HG02588 (cell line): ENCODE data around the gene UCK1.

Source experiments
- ATAC-seq: cut with Tn5 transposase; IDR thresholded peaks from one replicate; pipeline ENCODE4 v1.9.1; 2021; ENCODE audit warnings: mild to moderate bottlenecking, moderate library complexity; ENCODE audit not compliant: unreplicated experiment

The UCK1 gene

DNA sequence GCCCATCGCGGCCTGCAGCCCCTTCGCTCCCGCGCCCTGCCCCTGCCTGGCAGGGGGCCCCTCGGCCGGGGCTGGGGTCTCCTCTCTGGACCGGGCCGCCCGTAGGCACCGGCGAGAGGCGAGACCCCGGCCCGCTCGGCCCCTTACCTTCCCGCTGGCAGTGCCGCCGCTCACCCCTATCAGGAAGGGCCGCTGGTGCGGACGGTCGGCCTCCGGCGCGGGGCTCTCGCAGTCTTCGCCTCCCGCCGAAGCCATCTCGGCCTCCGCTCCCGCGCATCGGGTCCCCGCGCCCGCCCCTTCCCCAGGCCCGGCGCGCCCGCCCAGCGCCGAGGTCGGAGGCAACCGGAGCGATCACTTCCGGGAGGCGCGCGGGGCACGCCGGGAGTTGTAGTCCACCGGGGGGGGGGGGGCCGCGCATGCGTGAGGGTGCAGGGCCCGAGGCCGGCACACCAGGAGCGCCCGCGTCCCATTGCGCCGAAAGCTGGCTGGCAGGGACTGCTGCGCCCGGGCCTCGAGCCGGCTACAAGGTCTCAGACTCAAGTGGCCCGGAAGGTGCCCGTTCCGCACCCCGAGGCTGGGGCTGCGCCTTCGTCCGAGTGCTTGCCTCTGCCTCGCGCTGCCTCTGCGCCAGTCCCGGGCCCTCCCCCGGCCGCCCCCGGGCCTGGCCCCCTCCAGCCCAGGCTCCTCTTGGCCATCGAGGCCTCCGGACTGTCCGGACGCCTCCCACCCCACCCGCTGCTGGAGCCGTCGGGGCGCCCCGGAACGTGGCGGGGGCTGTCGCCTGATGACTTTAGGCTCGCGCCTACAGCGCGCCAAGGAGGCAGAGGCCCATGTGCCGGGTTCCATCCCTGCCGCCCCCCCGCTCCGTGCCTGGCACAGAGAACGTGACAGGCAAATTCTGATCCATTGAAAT, at the start of gene UCK1:
Gene UCK1 (minus strand): TSS at position 344 of the 913 bp plus-strand sequence. CDS start 89 bp downstream, at position 255.
- peak; percentile 82 for ATAC-seq

DNA sequence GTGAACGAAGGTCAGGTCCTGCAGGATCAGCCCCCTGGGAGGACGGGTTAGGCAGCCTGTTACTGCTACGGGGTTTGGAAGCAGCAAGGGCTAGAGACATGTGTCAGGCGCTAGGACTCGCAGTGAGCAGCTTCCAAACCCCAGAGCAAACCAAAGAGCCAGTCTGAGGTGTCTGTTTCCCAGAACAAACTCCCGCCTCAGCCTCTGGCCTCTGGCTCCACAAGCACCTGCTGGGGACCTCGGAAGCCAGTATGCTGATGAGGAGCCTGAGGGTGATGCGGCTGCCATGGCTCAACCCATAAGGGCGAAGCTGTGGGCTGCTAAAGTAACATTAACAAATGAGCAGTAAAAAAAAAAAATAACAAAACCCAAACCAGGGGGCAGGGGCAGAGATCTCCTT, 49.3 kb upstream of the UCK1 start:
- ATAC-seq: no peak

- no peak for ATAC-seq
These were observed 48.7 kb upstream of the UCK1 start for GRCh38 chr9:131579789-131580211.

DNA sequence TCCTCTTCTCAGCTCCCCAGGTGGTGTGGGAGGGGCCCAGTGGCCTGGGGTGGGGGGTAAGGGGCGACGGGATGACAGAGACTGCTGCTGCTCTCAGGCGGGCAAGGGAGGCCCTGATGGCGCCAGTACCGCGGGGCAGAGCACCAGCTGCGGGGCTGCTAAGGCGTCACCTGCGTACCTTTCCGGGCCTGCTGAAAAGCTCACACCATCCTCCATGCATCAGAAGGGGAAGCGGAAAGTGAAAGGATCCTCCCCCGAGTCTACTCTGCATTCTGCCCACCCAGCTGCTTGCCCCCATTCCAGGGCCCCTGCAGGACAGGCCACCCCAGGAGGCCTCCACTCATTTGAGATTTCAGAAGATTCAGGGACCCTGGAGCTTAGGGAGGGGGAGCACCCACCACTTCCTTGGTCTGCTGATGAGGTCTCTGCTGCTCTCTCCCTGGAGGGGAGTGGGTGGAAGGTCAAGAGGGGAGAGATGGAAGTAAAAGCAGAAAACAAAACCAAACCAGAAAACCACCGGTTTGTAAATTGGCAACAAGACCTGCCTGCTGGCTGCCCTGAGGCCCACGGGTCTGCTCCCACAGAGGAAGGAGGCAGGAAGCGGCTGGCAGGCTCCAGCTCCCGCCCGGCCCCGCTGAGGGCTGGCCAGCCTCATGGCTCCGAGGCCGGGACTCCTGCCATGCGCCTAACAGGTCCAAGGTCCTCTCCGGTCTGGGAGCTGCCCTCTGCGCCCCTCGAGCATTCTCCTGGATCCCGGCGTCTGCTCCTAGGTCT, 47.9 kb upstream of the UCK1 start:
- ATAC-seq: peak; percentile 50

- ATAC-seq: no peak
These were observed 47.0 kb upstream of the UCK1 start for GRCh38 chr9:131578021-131578420.

DNA sequence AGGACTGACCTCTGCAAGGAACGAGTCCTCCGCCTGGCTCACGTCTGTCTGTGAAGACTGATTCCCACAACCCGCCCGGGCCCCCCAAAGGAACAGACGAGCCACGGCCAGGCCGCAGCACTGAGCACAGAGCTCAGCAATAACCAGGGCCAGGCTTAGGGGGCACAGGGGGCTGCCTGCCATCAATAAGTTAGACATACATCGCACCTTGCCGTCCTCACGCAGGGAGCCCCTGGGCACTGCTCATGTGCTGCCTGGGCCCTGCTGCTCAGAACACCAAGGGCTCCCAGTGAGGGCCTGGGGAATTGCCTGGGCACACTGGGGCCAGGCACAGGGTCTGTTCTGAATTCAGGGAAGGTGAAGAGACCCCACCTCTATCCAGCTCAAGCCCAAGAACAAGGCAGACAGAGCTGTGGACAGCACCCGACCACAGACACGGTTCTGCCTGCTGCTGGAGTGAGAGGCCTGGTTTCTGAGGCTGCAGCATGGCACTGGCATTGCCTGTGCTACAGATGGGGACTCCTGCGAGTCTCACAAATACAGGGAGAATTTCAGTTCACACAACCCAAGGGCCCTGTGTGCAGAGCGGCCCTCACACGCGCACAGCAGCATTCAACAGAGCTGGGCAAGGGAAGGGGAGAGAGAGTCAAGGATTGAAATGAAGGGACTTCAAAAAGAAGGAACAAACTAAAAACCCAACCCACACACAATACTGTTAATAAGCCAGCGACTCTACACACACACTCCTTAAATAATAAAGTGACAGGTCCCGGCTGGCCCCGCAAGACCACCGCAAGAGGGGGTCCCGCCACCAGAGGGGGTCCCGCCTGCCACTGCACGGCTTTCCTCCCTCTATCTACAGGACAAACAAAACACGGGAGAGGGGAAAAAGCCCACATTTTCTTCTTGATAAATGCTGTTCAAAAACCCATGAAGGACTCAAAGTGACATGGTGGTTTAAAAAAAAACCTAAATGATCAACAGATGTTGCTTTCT, 46.2 kb upstream of the UCK1 start:
- no peak for ATAC-seq

DNA sequence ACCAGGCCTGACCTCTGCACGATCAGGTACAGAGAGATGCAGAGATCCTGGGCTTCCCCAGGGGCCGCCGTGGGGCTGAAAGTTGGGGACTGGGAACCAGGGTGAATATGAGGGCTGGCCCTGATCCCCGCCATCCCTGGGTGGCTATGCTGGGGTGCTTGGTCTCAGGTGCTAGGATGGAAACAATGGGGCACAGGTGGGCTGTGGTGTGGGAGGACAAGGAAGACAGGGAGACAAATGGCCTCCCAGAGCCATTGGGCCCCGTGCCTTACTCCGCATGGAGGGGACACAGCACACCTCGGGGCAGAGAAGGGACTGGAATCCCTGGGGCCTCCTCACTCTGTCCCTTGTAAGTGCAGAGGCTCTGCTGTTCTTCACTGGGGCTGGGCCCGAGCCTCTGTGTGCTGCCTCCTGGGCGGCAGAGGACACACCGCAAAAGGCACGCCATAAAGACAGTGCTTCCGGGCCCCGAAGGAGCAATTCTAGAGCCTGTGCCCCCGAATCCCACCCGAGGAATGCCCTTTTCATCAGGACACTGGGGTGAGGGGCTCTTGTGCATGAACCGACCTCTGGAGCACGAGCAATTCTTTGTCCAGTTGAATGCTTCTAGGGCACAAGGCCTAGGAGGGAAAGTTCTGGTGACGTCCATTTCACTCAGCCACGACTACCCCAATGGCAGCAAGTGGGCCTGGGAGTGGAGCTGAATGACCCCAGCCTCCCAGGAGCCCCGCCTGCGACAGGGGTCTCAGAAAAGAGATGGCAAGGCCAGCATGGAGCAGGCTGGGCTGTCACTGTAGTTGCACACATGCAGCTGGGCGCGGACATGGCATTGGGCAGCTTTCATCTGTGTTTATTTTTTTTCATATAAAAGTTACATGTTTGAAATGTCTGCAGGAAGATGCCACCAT, 45.1 kb upstream of the UCK1 start:
- no peak for ATAC-seq

GRCh38 chr9:131574730-131575640, 43.9 kb upstream of the UCK1 start:
- ATAC-seq: no peak

GRCh38 chr9:131567910-131568309, 36.8 kb upstream of the UCK1 start:
- no peak for ATAC-seq

DNA sequence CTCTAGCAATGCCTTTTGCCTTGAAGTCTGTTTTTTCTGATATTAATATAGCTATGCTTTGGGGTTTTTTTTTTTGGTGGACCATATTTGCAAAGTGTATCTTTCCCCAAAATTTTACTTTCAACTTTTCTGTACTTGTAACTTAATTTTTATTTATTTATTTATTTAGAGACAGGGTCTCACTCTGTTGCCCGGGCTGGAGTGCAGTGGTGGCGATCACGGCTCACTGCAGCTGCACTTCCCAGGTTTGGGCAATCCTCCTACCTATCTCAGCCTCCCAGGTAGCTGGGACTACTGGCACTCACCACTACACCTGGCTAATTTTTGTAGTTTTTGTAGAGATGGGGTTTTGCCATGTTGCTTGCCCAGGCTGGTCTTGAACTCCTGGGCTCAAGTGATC, 35.1 kb upstream of the UCK1 start:
- ATAC-seq: no peak

DNA sequence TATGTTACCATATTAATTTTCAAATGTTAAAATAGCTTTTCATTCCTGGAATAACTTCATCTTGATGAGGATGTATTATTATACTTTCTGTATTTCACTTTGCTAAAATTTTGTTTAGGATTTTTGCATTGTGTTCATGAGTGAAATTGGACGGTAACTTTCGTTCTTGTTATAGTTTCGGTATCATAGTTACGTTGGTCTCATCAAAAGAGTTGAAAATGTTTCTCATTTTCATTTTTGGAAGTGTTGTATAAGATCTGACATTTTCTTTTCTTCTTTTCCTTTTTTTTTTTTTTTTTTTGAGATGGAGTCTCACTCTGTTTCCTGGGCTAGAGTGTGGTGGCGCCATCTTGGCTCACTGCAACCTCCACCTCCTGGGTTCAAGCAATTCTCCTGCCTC, 34.3 kb upstream of the UCK1 start:
- ATAC-seq: no peak

- no peak for ATAC-seq
These were observed 31.2 kb upstream of the UCK1 start for GRCh38 chr9:131562032-131562959.

- ATAC-seq: no peak
These were observed 28.4 kb upstream of the UCK1 start for GRCh38 chr9:131559421-131560000.

DNA sequence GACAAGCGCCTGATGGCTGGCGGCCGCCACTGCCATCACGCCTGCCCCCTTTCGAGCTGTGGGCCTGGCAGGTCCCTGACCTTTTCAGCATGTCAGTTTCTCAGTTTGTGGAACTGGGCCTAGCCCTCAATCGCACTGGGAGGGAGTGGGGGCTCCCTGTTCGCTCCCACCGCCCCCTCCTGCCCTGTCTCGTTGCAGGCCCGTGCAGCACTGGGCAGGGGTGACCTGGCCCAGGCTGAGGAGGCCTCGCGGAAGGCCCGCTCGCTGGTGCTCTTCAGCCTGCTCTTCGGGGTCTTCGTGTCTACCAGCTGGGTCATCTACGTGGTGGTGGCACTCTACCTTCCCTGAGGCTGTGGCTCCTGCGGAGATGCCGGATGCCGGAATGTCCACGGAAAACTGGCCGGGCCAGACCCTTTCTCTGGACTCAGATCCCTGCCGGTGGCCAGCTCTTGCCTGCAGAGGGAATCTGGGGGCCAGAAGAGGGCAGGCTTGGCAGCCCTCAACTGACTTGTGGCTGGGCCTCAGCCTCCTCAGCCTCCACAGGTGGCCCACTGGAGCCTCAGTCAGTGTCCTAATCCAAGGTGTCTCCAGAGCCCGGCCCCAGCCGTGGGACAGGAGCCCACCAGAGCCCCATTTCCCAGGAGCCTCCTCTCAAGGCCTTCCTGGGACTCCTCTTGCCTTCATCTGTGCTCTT, 26.9 kb upstream of the UCK1 start:
- no peak for ATAC-seq

DNA sequence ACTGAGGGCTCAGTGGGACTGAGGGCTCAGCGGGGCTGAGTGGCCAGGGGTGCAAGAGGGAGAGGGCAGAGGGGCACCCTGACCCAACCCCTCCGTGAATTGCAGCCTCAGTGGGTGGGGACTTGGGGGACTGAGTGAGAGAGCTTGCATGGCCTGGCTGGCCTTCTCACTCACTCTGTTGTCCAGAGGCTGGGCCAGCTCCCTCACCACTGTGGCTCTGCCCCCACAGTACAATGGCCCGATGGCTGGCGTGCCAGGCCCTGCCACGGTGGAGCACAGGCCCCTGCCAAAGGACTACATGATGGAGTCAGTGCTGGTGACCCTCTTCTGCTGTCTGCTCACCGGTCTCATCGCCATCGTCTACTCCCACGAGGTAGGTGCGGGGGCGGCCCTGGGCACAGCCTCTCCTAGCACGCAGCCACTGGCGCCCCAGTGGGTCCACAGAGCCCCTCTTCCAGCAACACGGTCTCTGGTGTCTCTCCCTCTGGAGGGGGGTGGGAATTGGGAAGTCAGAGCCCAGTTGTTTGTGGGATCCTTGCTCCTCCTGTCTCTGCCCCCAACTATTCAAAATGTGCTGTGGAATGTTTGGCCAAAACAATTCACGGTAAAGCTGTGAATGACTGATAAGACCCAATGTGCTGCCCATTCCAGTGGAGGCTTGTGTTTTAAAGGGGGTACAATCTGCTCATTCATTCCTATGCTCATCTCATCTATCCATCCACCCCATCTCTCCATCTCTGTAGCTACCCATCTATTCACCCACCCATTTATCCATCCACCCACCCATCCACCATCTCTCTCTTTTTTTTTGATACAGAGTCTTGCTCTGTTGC, 25.0 kb upstream of the UCK1 start:
- ATAC-seq: no peak

- no peak for ATAC-seq
These were observed 23.8 kb upstream of the UCK1 start for GRCh38 chr9:131554843-131555351.
